Measurements from ENCODE around the gene CTDSPL2.
"Not testable (repeated sequence)": the region's sequence is repeated elsewhere in the genome, so short reads cannot be mapped to it uniquely, and the experiment has no call there.

The CTDSPL2 gene

DNA sequence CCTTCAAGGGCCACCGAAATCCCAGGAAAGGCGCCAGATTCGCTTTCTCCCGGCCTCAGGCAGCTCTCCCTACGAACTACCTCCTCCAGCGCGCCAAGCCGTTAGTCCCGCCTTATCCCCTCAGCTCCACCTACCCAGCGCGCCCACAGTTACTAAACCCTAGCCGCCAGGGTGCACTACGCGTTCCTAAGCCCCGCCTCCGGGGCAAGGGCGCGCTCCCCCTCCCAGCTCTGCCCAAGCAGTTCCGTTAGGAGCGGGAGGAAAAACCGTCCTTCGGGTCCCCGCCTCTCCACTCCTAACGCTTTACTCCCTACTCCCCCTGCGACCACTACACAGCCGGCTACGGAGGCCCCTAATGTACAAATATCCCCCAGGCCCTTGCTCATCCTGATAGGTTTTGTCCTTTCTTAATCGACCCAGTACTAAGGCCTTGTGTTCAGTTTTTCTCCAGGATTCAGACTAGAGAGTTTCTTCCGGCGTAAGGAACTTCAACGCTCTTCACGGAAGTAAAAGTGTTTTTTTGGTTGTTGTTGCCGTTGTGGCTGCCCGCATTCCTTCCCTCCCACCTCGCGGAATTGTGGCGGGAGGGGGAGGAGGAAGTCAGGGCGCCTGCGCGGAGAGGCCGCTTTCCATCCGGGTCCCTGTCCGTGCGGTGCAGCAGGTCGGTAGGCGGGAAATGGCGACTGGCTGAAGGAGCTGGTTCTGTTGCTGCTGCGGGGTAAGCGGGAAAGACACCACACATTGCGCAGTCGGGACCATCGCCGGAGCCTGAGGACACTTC lies at the start of gene CTDSPL2:
TSS of gene CTDSPL2 (plus strand) at position 655 of the 781 bp plus-strand sequence. CDS start 31,386 bp downstream, outside the sequence.
- peak; percentile 85 for DNase-seq (ENCODE audit: low read depth in 2 of 2)

DNA sequence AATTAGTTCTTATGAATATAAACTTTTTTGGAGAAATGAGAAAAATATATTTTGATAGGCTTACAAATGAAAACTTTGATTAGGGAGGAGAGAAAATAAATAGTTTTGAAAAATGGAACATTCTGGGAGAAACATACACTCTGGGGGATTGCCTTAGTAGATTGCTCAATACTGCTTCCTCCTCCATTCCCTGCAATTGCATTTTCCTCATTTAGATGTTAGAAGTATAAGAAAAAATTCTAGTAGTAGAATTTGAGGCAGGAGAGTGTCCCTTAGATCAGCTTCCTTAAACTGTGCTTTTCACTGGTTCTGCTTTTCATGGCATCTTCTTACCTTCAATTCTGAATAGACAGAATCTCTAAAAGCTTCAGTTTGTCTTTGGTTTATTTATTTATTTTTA lies 46.2 kb upstream of the CTDSPL2 start:
- no peak for DNase-seq (ENCODE audit: low read depth in 2 of 2)

DNA sequence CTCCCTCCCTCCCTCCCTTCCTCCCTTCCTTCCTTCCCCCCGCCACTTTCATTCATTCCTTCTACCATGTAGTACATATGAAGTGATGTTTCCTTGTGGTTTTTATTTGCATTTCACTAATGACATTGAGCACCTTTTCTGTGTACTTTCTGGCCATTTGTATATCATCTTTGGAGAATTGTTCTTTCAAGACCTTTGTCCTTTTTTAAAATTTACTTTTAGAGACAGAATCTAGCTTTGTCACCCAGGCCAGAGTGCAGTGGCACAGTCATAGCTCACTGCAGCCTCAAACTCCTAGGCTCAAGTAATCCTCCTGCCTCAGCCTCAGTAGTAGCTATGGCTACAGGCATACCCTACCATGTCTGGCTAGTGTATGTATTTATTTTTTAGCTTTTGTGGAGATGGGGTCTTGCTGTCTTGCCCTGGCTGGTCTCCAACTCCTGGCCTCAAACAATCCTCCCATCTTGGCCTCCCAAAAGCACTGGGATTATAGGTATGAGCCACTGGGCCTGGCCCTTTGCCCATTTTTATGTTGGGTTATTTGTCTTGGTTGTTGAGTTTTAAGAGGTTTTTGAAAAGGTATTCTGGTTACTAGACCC lies 42.0 kb upstream of the CTDSPL2 start:
- DNase-seq (ENCODE audit: low read depth in 2 of 2), result no peak

DNA sequence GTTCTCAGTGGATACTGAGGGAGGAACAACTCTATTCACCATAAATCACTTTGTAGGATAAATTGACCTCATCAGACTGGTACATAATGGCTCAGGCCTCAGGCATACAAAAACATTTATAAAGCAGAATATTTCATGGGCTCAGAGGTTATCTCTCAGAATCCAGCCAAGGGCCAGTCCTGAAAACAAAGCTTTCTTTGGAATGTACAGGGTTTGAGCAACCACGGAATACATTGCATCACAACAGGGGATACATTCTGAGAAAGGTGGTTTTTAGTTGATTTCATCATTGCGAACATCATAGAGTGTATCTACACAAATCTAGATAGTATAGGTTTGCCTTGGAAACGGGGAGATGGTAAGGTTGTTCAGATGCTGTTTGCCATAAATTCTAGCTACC lies 33.4 kb upstream of the CTDSPL2 start:
- no peak for DNase-seq (ENCODE audit: low read depth in 2 of 2)

DNA sequence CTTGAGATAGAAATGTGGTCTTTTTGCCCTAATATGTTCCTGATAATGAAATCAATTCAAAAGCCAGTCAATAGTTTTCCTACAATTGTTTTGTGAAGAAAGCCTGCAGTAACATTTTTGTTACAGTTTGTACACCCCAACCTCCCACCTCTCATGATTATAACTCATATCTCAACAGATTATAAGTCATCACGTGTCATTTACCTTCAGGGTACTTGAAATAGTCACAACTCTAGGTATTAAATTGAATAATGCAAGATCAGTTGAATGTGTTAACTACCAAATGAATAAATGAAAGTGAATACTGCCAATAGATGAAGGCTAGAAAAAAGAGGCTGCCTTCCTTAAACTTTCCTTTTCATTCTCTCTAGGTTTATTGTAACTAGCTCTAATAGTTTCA lies 32.9 kb upstream of the CTDSPL2 start:
- DNase-seq (ENCODE audit: low read depth in 2 of 2), result no peak

DNA sequence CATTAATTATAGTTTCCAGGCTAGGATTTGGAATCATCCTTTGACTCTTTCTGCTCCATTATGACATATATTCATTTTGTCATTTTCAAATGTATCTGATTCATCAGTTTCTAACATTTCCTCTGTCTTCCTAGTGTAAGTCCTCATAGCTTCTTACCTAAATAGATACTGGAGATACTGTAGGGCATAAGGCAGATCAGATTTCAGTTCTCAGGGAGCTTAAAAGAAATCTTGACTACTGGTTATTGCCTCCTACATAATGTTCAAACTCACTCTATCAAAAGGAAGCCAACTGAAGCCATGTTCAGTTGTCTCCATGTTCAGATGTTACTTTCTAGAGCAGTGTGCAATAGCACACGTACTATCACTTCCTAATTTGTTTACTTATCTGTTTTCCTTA lies 29.6 kb upstream of the CTDSPL2 start:
- DNase-seq (ENCODE audit: low read depth in 2 of 2), result no peak

DNA sequence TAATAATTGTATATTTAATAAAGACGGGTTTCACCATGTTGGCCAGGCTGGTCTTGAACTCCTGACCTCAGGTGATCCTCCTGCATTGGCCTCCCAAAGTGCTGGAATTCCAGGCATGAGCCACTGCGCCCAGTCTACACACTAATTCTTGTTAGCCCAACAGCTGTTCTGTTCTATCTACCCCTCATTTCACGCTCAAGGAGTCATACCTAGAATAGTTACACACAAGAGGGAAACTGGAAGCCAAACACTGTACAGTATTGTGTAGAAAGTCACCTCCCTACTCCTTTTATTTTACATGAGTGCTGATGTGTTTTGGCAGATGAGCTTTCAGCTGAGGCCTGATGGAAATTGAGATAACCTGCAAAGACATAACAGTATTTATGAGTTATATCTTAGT lies 13.4 kb upstream of the CTDSPL2 start:
- DNase-seq (ENCODE audit: low read depth in 2 of 2), result no peak

DNA sequence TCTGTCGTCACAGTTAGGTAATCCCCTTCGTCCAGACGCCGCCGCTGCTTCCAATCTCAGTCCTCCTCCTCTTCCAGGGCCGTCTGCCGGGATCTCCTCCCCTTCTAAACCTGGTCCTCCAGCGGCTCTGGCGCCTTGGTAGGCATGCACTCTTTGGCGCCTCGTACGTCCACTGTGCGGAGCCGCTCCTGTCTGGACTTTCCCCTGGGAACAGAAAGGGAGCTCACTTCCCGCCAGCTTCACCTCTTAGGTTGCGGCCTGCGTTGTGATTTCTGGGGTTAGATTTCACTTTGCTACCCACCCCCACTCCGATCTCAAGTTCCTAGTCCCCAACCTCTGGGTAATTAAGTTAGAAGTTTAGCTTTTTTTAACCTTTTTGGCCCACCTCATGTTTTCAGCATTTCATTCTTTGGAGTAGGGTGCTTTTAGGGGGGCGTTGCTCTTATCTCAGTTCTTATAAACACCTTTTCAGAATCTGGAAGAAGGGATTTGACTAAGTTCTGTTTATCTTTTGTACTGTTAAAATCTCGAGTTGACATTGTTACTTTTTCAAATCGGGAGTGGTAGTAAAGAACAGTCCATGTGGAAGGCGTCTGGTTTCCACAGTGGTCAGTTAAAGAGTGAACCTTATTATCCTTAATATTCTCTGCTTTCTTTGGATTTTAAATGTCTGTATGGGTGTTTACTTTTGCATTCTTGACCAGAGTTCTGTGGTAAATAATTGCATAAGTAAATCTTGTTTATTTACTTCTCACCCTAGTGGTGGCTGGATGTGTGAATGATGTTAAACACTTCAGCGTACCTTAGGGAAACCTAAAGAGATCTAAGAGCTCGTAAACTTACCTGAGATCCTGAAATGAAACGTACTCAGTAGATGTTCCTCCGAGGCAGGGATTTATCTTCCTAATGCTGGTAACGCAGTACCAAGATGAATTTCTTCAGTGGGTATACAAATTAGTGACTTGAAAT lies 611 bp downstream of the CTDSPL2 start:
- DNase-seq (ENCODE audit: low read depth in 2 of 2), result peak in 1 of 2 donors; percentile 7

DNA sequence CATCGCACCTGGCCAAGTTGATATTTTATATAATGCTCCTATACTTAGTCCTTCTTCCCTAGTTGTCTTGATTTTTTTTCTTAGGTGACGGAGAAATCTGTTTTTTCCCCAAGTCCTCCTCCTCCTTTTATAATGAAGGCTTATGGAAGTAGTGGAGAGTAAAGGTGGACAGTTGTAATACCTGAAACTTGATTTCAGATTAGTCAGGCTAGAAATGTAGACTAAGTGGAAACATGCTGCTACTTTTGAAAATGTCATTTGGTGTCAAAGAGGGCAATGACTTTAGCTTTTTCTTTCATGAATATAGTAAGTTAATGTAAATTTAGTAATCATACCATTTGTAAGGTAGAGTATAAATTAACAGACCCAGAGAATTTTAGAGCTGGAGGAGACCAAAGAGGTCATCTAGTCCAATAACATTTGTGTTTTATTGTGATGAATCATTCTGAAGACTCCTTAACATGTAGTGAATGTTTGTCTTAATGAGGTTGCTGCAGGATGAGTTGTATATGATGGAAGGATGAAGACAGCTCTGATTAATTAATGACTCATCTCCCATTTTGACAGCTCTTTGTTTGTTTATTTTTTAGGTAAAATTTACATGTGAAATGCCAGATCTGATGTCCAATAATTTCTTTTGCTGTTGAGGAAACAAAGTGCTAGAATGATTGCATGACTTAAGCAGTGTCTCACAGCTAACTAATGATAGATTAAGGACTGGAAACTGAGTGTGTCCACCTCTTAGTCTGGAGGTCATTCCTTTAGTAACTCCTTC lies 8.7 kb downstream of the CTDSPL2 start:
- no peak for DNase-seq (ENCODE audit: low read depth in 2 of 2)

DNA sequence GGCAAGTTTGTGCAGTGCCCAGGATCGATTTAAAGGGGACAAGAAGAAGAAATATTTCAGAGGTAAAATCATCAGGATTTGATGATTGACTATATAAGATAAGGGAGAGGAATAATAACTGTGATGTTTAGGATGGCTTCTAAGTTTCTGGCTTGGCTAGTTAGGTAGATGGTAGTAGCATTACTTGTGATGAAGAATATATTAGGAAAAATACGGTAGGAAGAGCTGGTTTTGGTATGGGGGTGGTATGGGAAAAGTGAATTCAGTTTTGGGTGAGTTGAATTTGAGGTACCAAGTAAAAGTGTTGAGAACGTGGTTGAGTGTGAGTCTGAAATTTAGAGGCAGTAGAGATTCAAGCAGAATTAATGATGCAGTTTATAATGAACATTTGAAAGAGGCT lies 11.0 kb downstream of the CTDSPL2 start:
- no peak for DNase-seq (ENCODE audit: low read depth in 2 of 2)

DNA sequence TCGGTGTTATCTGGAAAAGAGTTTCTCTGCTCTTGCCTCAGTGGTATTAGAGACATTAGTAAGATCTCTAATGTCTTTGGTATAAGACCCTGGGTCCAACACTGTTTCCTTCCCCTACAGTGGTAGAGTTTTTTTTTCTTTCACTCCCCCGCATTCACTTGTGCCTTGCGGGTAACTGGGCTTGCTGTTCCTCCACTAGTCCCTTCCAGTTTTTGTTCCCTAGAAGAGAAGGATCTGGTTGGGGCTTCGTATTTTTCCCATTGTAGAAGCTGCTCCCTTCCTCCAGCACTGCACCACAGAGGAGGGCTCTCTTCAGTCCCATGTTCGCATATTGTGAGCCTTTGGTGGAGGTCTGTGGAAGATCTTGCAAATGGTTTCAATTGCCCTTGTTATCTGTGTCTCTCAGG lies 13.7 kb downstream of the CTDSPL2 start:
- no peak for DNase-seq (ENCODE audit: low read depth in 2 of 2)

DNA sequence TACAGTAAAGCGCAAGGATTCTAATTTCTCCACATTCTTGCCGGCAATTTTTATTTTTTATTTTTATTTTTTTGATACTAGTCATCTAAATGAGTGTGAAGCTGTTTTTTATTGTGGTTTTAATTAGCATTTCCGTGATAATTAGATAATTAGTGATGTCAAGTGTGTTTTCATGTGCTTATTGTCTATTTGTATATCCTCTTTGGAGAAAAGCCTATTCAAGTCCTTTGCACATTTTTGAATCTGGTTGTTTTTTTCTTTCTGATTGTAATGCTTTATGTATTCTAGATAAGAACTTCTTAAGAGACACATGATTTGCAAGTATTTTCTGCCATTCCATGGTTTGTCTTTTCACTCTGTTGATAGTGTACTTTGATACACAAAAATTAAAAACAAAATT lies 16.1 kb downstream of the CTDSPL2 start:
- DNase-seq (ENCODE audit: low read depth in 2 of 2), result no peak

DNA sequence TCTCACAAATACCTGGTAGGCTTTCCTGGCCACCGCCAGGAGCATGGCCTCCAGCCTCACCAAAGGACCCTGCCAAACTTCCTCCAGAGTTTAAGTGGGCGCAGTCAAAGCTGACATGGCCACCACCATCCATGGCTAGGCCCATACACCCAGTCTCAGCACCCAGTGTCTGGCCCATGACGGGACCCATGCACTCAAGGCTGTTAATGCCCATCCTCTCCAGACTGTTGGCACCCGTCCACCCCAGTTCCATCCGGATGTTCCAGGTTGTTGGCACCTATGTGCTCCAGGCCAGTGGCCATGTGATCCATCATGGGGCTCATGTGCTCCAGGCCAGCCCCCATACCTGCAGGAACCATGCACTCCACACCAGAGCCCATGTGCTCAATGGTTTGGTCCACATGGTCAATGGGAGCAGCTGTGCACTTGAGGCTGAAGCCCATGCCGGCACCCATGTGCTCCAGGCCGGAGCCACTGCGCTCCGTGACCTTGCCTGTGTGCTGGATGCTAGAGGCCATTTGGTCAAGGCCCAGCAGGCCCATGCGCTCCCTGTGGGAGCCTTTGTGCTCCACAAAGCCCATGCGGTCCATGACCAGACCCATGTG lies 20.4 kb downstream of the CTDSPL2 start:
- DNase-seq (ENCODE audit: low read depth in 2 of 2), result no peak

DNA sequence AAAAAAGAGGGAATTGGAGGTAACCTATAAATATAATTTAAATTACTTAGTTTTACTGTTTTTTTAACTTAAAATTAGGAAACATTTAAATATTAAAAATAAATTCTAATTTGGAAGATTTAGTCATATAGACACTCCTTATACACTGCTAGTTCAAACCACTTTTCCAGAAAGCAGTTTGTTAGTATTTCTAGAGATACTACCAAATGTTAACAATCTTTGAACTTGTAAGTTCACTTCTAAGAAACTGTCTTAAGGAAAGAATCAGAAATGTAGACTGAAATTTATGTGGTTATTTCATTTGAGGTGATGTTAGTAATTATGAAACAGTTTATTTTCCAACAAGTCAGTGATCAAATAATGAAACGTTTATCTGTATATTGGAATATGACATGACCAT lies 22.7 kb downstream of the CTDSPL2 start:
- no peak for DNase-seq (ENCODE audit: low read depth in 2 of 2)

DNA sequence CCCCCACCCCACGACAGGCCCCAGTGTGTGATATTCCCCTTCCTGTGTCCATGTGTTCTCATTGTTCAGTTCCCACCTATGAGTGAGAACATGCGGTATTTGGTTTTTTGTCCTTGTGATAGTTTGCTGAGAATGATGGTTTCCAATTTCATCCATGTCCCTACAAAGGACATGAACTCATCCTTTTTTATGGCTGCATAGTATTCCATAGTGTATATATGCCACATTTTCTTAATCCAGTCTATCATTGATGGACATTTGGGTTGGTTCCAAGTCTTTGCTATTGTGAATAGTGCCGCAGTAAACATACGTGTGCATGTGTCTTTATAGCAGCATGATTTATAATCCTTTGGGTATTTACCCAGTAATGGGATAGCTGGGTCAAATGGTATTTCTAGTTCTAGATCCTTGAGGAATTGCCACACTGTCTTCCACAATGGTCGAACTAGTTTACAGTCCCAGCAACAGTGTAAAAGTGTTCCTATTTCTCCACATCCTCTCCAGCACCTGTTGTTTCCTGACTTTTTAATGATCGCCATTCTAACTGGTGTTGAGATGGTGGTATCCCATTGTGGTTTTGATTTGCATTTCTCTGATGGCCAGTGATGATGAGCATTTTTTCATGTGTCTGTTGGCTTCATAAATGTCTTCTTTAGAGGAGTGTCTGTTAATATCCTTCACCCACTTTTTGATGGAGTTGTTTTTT lies 26.3 kb downstream of the CTDSPL2 start:
- not testable (repeated sequence) for DNase-seq (ENCODE audit: low read depth in 2 of 2)

DNA sequence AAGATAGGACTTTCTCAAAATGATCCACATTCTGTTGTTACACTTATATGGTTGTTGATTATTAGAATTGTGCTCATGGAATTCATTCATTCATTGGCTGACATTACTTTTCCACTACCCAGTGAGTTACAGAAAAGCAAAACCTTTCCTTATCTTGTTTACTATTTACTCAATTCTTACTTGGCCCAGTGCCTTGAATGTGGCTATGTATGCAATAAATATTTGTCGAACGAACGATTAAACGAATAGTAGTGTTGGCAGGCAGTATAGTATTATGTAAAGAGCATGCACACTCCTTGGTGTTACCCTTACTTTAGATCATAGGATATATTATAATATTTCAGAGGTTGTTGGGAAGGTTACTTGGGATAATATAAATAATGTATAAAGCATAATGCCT lies 31.0 kb downstream of the CTDSPL2 start:
- no peak for DNase-seq (ENCODE audit: low read depth in 2 of 2)

DNA sequence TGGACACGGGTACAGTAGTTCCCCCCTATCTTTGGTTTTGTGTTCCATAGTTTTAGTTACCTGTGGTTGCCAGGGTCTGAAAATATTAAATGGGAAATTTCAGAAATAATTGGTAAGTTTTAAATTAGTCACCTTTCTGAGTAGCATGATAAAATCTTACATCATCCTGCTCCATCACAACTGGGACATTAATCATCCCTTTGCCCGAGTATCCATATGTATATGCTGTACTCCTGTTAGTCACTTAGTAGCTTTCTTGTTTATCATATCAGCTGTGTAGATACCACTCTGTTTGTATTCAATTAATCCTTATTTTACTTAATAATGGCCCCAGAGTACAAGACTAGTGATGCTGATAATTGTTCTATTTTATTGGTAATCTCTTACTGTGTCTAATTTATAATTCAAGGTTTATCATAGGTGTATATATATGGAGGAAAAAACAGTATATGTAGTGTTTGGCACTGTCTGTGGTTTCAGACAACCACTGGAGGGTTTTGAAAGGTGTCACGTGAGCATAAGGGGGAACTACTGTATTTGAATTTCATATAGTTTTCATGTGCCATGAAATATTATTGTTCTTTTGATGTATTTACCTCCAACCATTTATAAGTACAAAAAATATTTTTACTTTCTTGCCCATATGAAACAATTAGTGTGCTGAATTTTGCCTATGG lies 41.4 kb downstream of the CTDSPL2 start:
- no peak for DNase-seq (ENCODE audit: low read depth in 2 of 2)

DNA sequence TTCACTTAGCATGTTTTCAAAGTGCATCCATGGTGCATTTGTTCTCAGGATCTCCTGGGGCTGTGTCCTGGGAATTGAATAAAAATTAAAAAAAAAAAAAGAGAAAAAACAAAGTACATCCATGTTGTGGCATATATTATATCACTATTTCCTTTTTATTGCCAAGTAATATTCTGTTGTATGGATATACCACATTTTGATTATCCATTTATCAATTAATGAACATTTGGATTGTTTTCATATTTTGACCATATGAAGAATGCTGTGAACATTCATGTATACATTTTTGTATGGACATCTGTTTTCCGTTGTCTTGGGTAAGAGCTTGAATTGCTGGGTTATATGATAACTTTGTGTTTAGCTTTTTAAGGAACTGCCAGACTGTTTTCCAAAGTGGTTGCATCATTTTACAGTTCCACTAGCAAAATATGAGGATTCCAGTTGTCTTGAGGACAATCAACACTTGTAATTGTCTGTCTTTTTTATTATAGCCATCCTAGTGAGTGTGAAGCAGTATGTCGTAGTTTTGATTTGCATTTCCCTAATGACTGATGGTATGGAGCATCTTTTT lies 44.5 kb downstream of the CTDSPL2 start:
- DNase-seq (ENCODE audit: low read depth in 2 of 2), result no peak

DNA sequence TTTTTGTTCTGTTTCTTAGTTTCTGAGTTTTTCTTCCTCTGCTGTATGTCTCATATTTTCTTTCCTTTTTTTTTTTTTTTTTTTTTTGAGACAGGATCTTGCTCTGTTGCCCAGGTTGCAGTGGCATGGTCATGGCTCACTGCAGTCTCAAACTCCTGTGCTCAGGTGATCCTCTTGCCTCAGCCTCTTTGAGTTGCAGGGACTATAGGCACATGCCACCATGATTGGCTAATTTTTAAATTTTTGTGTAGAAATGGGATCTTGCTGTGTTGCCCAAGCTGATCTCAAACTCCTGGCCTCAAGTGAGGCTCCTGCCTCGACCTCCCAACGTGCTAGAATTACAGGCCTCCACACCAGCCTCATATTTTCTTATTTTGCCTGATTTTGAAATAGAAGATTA lies 51.9 kb downstream of the CTDSPL2 start:
- no peak for DNase-seq (ENCODE audit: low read depth in 2 of 2)

DNA sequence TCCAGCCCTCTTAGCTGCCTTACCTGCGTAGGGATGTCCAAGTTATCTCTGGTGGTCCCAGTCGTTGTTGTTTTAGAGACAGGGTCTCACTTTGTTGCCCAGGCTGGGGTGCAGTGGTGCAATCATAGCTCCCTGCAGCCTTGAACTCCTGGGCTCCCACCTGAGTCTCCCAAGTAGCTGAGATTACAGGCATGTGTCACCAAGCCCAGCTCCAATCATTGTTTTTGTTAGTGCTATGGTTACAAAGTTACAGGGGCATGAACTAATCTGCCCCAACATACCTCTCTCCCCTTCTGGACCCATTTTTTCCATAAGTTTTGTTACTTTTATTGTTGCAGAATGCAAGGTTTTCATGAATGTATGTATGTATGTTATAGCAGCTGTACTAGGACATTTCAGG lies 54.7 kb downstream of the CTDSPL2 start:
- no peak for DNase-seq (ENCODE audit: low read depth in 2 of 2)
